ENCODE measurements around the gene FAN1.
"Not testable (repeated sequence)": the region's sequence is repeated elsewhere in the genome, so short reads cannot be mapped to it uniquely, and the experiment has no call there.

The FAN1 gene

DNA sequence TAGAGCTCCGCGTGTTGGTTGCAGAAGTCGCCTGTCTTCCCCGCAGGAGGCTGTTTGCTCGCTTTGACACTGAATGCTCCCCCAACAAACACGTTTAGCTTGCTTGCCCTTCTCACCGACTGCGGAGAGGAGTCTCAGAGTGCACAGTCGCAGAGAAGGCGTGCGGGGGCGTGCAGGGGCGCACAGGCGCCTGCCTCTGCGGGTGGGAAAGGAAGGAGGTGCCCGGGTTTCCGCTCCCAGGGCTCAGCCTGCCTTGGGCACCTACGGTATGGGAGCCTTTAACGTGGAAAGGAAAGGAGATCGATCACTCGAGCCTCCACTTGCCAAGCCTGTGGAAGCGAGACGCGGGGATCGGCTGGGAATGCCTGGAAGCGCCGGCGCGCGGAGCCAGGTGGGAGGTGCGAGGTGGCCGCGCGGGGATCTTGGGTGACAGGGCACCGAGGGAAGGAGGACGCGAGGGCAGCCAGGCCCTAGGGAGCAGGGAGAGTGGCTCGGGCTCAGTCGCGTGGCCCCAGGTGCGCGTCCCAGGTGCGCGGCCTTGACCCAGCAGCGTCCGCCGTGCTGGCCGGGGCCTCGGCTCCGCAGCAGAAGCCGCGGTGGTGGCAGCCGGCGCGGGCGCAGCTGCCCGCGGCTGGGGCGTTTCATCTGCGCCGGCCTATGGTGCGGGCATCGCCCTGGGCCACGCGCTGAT lies at the start of gene FAN1:
FAN1 (plus strand) TSS at position 419 of the 691 bp plus-strand sequence. CDS start 749 bp downstream, outside the sequence.
- DNase-seq: peak; percentile 79 to 83

GRCh38 chr15:30859091-30859874 lies 44.4 kb upstream of the FAN1 start:
- peak in 1 of 2 experiments; percentile 3 for DNase-seq

DNA sequence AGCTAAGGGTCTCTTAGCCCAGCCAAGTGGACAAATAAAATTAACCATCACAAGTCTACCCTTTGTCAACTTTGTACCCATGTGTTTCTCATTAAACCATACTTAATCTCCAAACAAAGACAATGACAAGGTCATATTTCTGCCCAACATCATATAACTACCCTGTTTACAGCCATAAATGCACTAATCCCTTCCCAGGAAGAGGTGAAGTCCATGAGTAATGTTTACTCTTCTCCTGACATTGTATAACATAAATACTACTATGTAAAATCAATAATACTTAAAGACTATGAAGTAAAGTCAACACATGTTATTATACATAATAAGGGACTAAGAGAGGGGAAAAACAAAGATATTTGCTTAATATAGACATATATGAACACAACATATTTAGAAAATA lies 38.5 kb upstream of the FAN1 start:
- no peak for DNase-seq

DNA sequence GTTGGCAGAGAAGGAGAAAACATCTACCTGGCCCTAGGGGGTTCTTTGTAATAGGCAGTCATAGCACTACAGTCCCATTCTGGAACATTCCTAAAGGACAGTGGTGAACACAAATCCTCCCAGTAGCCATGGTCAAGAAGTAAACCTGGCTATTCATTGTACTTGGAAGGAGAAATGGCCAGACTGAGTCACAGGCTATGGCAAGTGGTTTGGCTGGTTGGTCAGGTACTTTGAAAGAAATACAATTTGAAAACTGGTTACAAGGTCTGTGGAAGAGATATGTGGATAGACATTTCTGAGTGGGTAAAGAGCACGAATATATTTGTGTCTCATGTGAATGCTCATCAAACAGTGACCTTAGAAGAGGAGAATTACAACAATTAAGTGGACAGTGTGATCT lies 33.0 kb upstream of the FAN1 start:
- no peak for DNase-seq

DNA sequence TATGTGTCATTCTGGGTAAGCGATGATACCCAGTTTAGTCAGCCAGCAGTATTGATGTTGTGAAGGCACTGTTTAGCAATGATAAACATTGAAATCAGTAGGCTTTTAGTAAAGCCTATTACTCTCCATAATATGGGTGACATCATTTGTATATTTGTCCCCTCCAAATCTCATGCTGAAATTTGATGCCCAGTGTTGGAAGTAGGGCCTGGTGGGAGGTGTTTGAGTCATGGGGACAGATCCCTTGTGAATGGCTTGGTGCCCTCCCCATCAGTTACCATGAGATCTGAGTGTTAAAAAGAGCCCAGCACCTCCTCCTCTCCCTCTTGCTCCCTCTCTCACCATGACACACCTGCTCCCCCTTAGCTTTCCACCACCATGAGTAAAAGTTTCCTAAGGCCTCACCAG lies 31.4 kb upstream of the FAN1 start:
- DNase-seq: no peak

DNA sequence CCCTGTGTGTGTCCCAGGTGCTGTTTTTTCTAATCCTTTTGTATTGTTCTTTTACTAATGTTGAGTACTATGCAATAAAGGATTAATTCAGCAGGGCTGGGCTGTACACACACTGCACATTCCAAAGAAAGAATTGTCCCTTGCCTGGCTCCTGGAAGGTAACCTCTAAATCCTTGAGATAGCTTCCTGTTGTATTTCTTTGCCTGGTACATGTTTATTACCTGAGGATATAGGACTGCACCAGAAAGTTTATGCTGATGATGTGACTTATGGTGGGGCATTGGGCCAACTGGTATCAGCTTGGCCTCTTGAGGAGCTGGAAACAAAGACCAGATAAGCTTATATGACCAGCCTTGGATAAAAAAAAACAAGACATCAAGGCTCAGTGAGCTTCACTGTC lies 26.6 kb upstream of the FAN1 start:
- no peak for DNase-seq

DNA sequence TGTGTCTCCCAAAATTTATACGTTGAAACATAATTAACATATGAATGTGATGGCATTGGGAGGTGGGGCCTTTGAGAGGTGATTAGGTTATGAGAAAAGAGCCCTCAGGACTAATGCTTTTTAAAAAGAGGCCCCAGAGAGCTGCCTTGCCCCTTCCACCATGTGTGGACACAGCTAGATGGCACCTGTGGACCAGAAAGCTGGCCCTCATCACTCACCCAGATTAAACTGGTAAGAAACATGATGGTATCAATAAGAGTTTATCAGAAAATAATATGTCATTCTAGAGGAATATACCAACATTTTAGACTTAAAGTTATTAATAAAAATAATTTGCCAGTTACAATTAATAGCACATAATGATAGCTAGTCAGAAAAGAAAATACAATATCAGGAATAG lies 25.2 kb upstream of the FAN1 start:
- no peak for DNase-seq

GRCh38 chr15:30882849-30883433 lies 20.8 kb upstream of the FAN1 start:
- DNase-seq: peak; percentile 16 to 23

DNA sequence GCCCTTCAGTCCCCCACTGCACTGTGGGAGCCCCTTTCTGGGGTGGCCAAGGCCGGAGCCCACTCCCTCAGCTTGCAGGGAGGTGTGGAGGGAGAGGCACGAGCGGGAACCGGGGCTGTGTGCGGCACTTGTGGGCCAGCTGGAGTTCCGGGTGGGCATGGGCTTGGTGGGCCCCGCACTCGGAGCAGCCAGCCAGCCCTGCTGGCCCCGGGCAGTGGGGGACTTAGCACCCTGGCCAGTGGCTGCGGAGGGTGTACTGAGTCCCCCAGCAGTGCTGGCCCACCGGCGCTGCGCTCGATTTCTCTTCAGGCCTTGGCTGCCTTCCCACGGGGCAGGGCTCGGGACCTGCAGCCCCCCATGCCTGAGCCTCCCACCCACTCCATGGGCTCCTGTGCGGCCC lies 20.0 kb upstream of the FAN1 start:
- DNase-seq: not testable (repeated sequence)

- no peak for DNase-seq
Observed at GRCh38 chr15:30885814-30886213, 17.9 kb upstream of the FAN1 start.

DNA sequence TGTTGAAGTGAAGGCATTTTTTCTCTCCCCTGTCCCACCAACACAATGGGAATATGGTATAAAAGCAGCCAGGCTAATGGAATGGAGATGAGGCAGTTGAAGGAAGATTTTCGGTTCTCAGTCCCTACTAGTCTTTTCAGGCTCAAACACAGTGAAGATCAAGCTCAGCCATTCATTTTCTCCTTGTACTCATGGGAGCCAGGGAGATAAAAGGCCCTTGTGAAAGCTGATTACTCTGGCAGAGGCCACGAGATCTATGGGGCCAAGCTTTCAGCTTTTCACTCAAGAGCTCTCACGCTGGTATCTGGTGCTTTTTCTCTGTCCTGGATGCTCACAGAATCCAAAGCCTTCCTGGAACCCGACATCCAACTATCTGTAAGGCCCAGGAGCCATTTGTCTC lies 14.5 kb upstream of the FAN1 start:
- no peak for DNase-seq

GRCh38 chr15:30895461-30896210 lies 8.1 kb upstream of the FAN1 start:
- DNase-seq: no peak

- no peak for DNase-seq
Observed at GRCh38 chr15:30896211-30896606, 7.5 kb upstream of the FAN1 start.

DNA sequence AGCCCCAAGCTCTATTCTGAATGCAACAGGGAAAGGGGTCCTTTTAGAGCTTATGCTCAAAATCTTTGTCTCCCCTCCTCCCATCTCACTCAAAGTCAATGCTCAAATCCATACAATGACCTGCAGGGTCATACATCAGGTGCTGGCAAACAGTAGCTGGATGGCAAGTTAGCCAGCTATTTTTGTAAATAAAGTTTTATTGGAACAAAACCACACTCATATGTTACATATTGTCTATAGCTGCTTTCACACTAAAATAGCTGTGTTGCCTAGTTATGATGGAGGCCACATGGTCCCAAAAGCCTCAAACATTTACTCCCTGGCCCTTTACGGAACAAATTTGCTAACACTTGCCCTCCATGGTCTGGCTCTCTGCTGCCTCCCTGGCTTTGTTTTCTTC lies 1.8 kb upstream of the FAN1 start:
- no peak for DNase-seq

GRCh38 chr15:30904812-30905211 lies 1.1 kb downstream of the FAN1 start:
- no peak for DNase-seq

DNA sequence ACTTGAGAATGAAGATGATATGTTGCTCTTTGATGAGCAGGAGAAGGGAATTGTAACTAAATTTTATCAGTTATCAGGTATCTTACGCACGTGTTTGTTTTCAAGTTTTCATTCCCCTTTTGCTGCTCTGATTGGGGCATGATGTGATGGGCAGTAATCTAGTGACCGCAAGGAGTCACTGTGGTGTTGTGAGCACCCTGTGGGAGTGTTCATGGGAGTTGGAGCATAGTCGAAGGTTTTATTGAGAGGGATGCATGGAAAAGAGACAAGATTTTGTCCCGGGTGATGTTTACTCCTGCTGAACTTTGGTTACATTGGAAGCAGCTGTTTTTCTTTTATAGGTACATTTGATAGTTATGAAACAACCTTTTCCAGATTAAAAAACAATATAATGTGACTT lies 2.1 kb downstream of the FAN1 start:
- no peak for DNase-seq

DNA sequence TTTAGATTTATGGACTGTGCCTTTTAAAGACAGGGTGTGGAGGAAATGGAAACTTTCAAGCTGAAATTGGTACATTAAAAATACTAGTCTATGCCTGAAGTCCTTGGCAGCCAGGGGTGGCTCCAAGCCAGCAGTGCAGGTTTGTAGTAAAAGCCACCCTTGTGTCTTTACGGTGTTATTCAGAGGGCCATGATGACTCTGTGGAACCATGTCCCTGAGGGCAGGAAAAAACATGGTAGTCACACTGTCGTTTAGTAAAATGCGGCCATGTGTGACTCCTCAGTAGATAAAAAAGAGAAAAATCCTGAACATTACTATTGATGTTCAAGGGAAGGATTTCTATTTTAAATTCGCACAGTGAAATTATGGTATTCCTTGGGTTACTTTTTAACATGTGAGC lies 2.7 kb downstream of the FAN1 start:
- no peak for DNase-seq

DNA sequence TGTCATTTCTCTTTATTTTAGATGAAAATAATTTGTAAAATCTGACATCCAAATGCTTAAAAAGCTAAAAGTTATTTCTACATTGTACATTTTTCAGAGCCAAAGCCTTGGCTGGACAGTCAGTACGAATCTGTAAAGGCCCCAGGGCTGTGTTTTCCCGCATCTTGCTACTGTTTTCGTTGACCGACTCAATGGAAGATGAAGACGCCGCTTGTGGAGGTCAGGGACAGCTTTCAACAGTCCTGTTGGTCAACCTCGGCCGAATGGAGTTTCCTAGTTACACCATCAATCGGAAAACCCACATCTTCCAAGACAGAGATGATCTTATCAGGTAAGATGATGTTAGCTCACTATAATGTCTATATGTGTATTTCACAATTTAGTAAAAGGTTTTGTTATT lies 10.0 kb downstream of the FAN1 start:
- no peak for DNase-seq

GRCh38 chr15:30917013-30917412 lies 13.3 kb downstream of the FAN1 start:
- DNase-seq: no peak

- no peak for DNase-seq
Observed at GRCh38 chr15:30917675-30918074, 14.0 kb downstream of the FAN1 start.

GRCh38 chr15:30918366-30918765 lies 14.7 kb downstream of the FAN1 start:
- no peak for DNase-seq

- no peak for DNase-seq
Observed at GRCh38 chr15:30919877-30920550, 16.3 kb downstream of the FAN1 start.

GRCh38 chr15:30921106-30921505 lies 17.4 kb downstream of the FAN1 start:
- no peak for DNase-seq
